CD4-positive, alpha-beta T cell treated with Interleukin-21 for 1 hour (primary cell): ENCODE data around the gene MDM2.
"Not testable (repeated sequence)": the region's sequence is repeated elsewhere in the genome, so short reads cannot be mapped to it uniquely, and the experiment has no call there.

Experiments used
- DNase-seq: peaks from one replicate; pipeline ENCODE4 v3.0.0-alpha.2; 2020

Gene MDM2

GRCh38 chr12:68806488-68807237 lies 1.3 kb upstream of the MDM2 start:
- DNase-seq: no peak

GRCh38 chr12:68807274-68807575 lies 752 bp upstream of the MDM2 start:
- DNase-seq: not testable (repeated sequence)

GRCh38 chr12:68808388-68809189 lies 612 bp downstream of the MDM2 start:
- peak; percentile 53 for DNase-seq

- no peak for DNase-seq
Observed at GRCh38 chr12:68809190-68810026, 1.4 kb downstream of the MDM2 start.

- not testable (repeated sequence) for DNase-seq
Observed at GRCh38 chr12:68810027-68810389, 2.0 kb downstream of the MDM2 start.

GRCh38 chr12:68811573-68811972 lies 3.6 kb downstream of the MDM2 start:
- DNase-seq: not testable (repeated sequence)

GRCh38 chr12:68812553-68813241 lies 4.7 kb downstream of the MDM2 start:
- no peak for DNase-seq

- no peak for DNase-seq
Observed at GRCh38 chr12:68813242-68813593, 5.2 kb downstream of the MDM2 start.

- no peak for DNase-seq
Observed at GRCh38 chr12:68814490-68815231, 6.7 kb downstream of the MDM2 start.

- DNase-seq: no peak
Observed at GRCh38 chr12:68815232-68815927, 7.4 kb downstream of the MDM2 start.

GRCh38 chr12:68815928-68816800 lies 8.2 kb downstream of the MDM2 start:
- no peak for DNase-seq

- not testable (repeated sequence) for DNase-seq
Observed at GRCh38 chr12:68819481-68819880, 11.5 kb downstream of the MDM2 start.

- DNase-seq: no peak
Observed at GRCh38 chr12:68821357-68822188, 13.6 kb downstream of the MDM2 start.

GRCh38 chr12:68823696-68824095 lies 15.7 kb downstream of the MDM2 start:
- DNase-seq: no peak

GRCh38 chr12:68824131-68824530 lies 16.2 kb downstream of the MDM2 start:
- no peak for DNase-seq

GRCh38 chr12:68824597-68825250 lies 16.7 kb downstream of the MDM2 start:
- DNase-seq: no peak

- DNase-seq: no peak
Observed at GRCh38 chr12:68825569-68826217, 17.7 kb downstream of the MDM2 start.

- no peak for DNase-seq
Observed at GRCh38 chr12:68827895-68828671, 20.1 kb downstream of the MDM2 start.
